Activated T-helper 1 cell treated with anti-CD3 and anti-CD28 coated beads, Interleukin-12 subunit alpha, Interleukin-12 subunit beta, Interleukin-2, Interleukin-4 antibody, amounts not matched to agents 30 ng/mL and 10 ng/mL and 1 ng/mL, durations not matched to agents 14 hours and 24 hours and 36 hours (primary cell): Measurements from ENCODE around the gene C2CD3. TPM values are rescaled to one million over a fixed set of nuclear protein-coding genes. Genes with fewer than 3 reads are reported as not detected.

Source experiments
- DNase-seq: peaks from one replicate; pipeline ENCODE4 v3.0.0; 2021; ENCODE audit warnings: low spot score
- H3K27ac Mint-ChIP-seq: one replicate; pipeline ENCODE4 v1.8.0; 2021; ENCODE audit warnings: mild to moderate bottlenecking, mixed read lengths
- H3K27me3 Mint-ChIP-seq: one replicate; pipeline ENCODE4 v1.8.0; 2022; ENCODE audit warnings: mild to moderate bottlenecking, moderate library complexity, mixed read lengths; ENCODE audit not compliant: insufficient read depth
- H3K36me3 Mint-ChIP-seq: one replicate; pipeline ENCODE4 v1.8.0; 2021; ENCODE audit warnings: low read depth, mixed read lengths
- H3K4me1 Mint-ChIP-seq: one replicate; pipeline ENCODE4 v1.8.0; 2021; ENCODE audit warnings: low read depth, mixed read lengths
- H3K4me3 Mint-ChIP-seq: one replicate; pipeline ENCODE4 v1.8.0; 2021; ENCODE audit warnings: mild to moderate bottlenecking, moderate library complexity, mixed read lengths
- H3K9me3 Mint-ChIP-seq: one replicate; pipeline ENCODE4 v1.8.0; 2021; ENCODE audit warnings: mixed read lengths
- intact Hi-C: fragments of 100-400 bp; cut with micrococcal nuclease; formaldehyde crosslinking; loops from one replicate; pipeline ENCODE4 v1.15.1; 2024
- total RNA-seq: library from RNA; stranded (reverse); gene quantifications from 2 replicates; pipeline ENCODE4 v1.2.3, GENCODE V29; 2022

The C2CD3 gene
- 46.5 and 49.5 TPM in 2 replicates for total RNA-seq

- H3K4me1 Mint-ChIP-seq, result peaks cover 11% of the 10 kb centered on the region
- intact Hi-C loops, result loop anchor here (1.0 to 2.0 kb wide), 11 partner anchors 176 to 573 kb away; partner anchors contain the start of genes COA4, FAM168A, LIPT2 and PAAF1
- no peak within 1 kb of the TSS for H3K27ac Mint-ChIP-seq
- peak; percentile 99 for DNase-seq
- H3K36me3 Mint-ChIP-seq, result peaks cover 7% of the 10 kb centered on the region
- H3K4me3 Mint-ChIP-seq, result no peak within 1 kb of the TSS
- no peaks in the 10 kb centered on the region for H3K9me3 Mint-ChIP-seq
- no peaks in the 10 kb centered on the region for H3K27me3 Mint-ChIP-seq
These were observed at the start of gene C2CD3, which contains the start of gene PPME1 for GRCh38 chr11:74170694-74171629. C2CD3 (minus strand) TSS chr11:74171002; CDS start chr11:74170792, 210 bp downstream. PPME1 (plus strand) TSS chr11:74171289; CDS start chr11:74171422, 133 bp downstream.

GRCh38 chr11:74220376-74220775 is 49.6 kb upstream of the C2CD3 start:
- Mint-ChIP-seq H3K27ac (no peak overlapping the region), H3K27me3 (no peaks in the 10 kb centered on the region), H3K4me1 (no peaks in the 10 kb centered on the region), H3K4me3 (no peak overlapping the region), H3K9me3 (peaks cover 10% of the 10 kb centered on the region), H3K36me3 (peaks cover 18% of the 10 kb centered on the region)
- intact Hi-C loops, result no loop called here
- no peak for DNase-seq

DNA sequence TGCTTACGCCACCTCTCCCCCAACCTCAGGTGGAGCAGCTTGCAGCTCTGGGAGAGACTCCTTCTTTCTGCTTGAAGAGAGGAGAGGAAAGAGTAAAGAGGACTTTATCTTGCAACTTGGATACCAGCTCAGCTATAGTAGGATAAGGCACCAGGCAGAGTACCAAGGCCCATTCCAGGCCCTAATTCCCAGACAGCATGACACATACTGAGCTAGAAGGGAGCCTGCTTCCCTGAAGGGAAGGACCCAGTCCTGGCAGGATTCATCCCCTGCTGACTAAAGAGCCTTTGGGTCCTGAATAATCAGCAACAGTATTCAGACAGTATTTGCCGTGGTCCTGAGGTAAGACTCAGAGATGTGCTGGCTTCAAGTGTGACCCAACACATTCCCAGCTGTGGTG is 41.7 kb upstream of the C2CD3 start:
- Mint-ChIP-seq H3K4me1 (no peaks in the 10 kb centered on the region), H3K4me3 (no peak overlapping the region), H3K27ac (no peak overlapping the region), H3K9me3 (peaks cover 20% of the 10 kb centered on the region), H3K27me3 (no peaks in the 10 kb centered on the region), H3K36me3 (peaks cover 46% of the 10 kb centered on the region)
- intact Hi-C loops, result no loop called here
- no peak for DNase-seq

GRCh38 chr11:74208507-74208906 is 37.7 kb upstream of the C2CD3 start:
- no peak overlapping the region for H3K27ac Mint-ChIP-seq
- peaks cover 3% of the 10 kb centered on the region for H3K9me3 Mint-ChIP-seq

GRCh38 chr11:74206746-74207145 is 35.9 kb upstream of the C2CD3 start:
- no peak for DNase-seq
- H3K27ac Mint-ChIP-seq, result no peak overlapping the region
- H3K4me3 Mint-ChIP-seq, result no peak overlapping the region
- H3K36me3 Mint-ChIP-seq, result peaks cover 40% of the 10 kb centered on the region
- intact Hi-C loops, result no loop called here
- no peaks in the 10 kb centered on the region for H3K9me3 Mint-ChIP-seq
- peaks cover 5% of the 10 kb centered on the region for H3K4me1 Mint-ChIP-seq
- H3K27me3 Mint-ChIP-seq, result no peaks in the 10 kb centered on the region

More at GRCh38 chr11:74208507-74208906, 37.7 kb upstream of the C2CD3 start:
- peaks cover 5% of the 10 kb centered on the region for H3K4me1 Mint-ChIP-seq
- DNase-seq, result no peak
- intact Hi-C loops, result no loop called here
- H3K4me3 Mint-ChIP-seq, result no peak overlapping the region
- no peaks in the 10 kb centered on the region for H3K27me3 Mint-ChIP-seq
- H3K36me3 Mint-ChIP-seq, result peaks cover 46% of the 10 kb centered on the region

DNA sequence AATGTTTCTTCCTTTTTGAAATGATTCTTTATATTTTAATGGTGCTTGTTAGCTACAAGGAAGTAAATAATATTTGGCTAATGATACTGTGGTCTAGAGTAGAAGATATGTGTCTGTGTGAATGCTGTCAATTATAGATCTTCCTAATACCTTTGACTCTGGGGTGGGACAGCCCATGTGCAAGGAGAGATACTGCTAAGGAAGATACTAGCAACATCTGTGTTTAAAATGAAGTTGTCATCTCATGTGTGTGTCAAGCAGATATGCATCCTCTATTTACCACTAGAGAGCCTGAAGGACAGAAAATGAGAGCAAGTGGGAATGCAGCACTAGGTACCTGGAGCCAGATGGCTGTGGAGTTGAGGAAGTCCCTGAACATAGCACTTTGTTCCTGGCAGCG is 34.4 kb upstream of the C2CD3 start:
- intact Hi-C loops, result no loop called here
- no peaks in the 10 kb centered on the region for H3K9me3 Mint-ChIP-seq

DNA sequence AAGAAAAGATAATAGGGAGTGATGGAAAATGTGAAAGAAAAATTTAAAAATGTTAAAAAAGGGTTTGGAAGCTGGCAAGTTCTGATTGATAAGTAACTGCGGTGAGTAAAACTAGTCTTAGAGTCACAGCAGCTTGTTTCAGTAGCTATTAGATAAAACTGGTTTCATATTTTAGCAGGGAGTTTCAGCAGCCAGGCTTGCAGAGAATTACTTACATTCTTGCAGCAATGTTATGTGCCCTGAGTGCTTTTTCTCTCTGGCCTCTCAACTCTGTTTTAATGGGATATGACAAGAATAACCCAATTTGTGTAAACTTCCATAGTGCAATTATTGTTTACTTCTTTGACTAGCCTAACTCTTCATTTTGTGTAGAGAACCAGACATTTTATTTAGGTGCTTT is 33.9 kb upstream of the C2CD3 start:
- Mint-ChIP-seq H3K4me1 (peaks cover 5% of the 10 kb centered on the region), H3K27ac (no peak overlapping the region), H3K4me3 (no peak overlapping the region), H3K36me3 (peaks cover 33% of the 10 kb centered on the region), H3K27me3 (no peaks in the 10 kb centered on the region), H3K9me3 (no peaks in the 10 kb centered on the region)
- DNase-seq, result no peak
- intact Hi-C loops, result no loop called here

More for the DNA sequence above, 34.4 kb upstream of the C2CD3 start:
- Mint-ChIP-seq H3K36me3 (peaks cover 36% of the 10 kb centered on the region), H3K27me3 (no peaks in the 10 kb centered on the region), H3K4me1 (peaks cover 5% of the 10 kb centered on the region), H3K4me3 (no peak overlapping the region), H3K27ac (no peak overlapping the region)
- DNase-seq, result no peak

- intact Hi-C loops, result no loop called here
- H3K4me3 Mint-ChIP-seq, result no peak overlapping the region
- peaks cover 5% of the 10 kb centered on the region for H3K4me1 Mint-ChIP-seq
- peaks cover 6% of the 10 kb centered on the region for H3K9me3 Mint-ChIP-seq
- H3K27ac Mint-ChIP-seq, result no peak overlapping the region
- H3K36me3 Mint-ChIP-seq, result peaks cover 29% of the 10 kb centered on the region
- H3K27me3 Mint-ChIP-seq, result no peaks in the 10 kb centered on the region
- no peak for DNase-seq
These were observed 33.2 kb upstream of the C2CD3 start for GRCh38 chr11:74203966-74204365.

DNA sequence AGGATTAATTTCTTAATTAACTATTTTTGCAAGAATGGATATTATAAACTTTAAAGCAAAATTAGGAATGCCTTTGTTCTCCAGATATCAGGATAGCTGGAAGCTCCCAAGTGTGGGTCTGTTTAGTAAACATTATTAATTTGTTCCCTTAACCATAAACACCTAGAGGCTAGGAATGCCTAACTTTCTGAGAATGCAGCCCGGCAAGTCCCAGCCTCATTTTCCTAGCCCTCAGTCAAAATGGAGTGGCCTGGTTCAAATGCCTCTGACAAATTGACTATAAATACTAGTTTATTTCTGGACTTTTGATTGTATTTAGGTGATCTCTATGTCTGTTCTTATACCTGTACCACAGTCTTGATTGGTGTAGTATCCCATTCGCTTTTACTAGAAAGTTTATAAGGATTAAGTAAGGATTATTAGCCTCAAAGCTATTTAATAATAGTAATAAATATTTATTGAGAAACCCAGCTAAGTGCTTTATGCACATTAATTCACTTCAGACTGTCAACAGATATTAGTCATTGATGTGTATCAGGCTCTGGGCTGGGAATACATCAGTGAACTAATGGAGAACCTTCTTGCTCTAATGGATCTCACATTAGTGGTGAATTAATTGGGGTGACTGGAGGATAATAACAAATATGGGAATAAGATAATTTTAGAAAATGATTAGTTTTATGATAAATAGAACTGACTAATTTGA is 26.1 kb upstream of the C2CD3 start:
- no peak overlapping the region for H3K4me3 Mint-ChIP-seq
- peaks cover 19% of the 10 kb centered on the region for H3K9me3 Mint-ChIP-seq
- intact Hi-C loops, result no loop called here
- no peaks in the 10 kb centered on the region for H3K27me3 Mint-ChIP-seq
- peaks cover 31% of the 10 kb centered on the region for H3K36me3 Mint-ChIP-seq
- no peaks in the 10 kb centered on the region for H3K4me1 Mint-ChIP-seq
- DNase-seq, result no peak
- H3K27ac Mint-ChIP-seq, result no peak overlapping the region

- DNase-seq, result no peak
- peaks cover 39% of the 10 kb centered on the region for H3K36me3 Mint-ChIP-seq
- intact Hi-C loops, result no loop called here
- H3K4me1 Mint-ChIP-seq, result no peaks in the 10 kb centered on the region
- H3K27ac Mint-ChIP-seq, result no peak overlapping the region
- peaks cover 19% of the 10 kb centered on the region for H3K9me3 Mint-ChIP-seq
- no peak overlapping the region for H3K4me3 Mint-ChIP-seq
- H3K27me3 Mint-ChIP-seq, result no peaks in the 10 kb centered on the region
These were observed 25.0 kb upstream of the C2CD3 start for GRCh38 chr11:74195828-74196227.

DNA sequence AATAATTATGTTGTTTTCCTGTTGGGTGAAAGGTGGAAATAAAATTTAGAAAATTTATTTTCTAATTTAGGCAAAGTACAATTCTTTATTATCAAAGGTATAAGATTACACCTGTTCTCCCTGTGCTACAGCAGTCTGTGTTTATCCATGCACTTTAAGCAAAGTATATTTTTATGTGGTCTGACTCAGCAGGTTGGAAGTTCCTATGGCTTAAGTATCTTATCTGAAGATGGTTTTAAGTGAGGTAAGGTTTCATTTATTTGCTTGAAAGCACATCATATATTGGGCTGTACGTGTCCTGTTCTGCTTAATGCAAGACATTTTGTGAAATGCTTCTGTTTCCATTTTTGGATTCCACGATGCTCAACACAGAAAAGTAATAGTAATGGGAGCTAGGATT is 14.9 kb upstream of the C2CD3 start:
- Mint-ChIP-seq H3K9me3 (peaks cover 5% of the 10 kb centered on the region), H3K36me3 (peaks cover 24% of the 10 kb centered on the region)
- intact Hi-C loops, result no loop called here

GRCh38 chr11:74185285-74185684 is 14.5 kb upstream of the C2CD3 start:
- intact Hi-C loops, result no loop called here
- no peak for DNase-seq
- Mint-ChIP-seq H3K27ac (no peak overlapping the region), H3K36me3 (peaks cover 20% of the 10 kb centered on the region), H3K4me1 (peaks cover 13% of the 10 kb centered on the region), H3K27me3 (no peaks in the 10 kb centered on the region), H3K4me3 (no peak overlapping the region), H3K9me3 (peaks cover under 1% of the 10 kb centered on the region)

More for the DNA sequence above, 14.9 kb upstream of the C2CD3 start:
- no peak for DNase-seq
- H3K4me3 Mint-ChIP-seq, result no peak overlapping the region
- H3K27me3 Mint-ChIP-seq, result no peaks in the 10 kb centered on the region
- H3K27ac Mint-ChIP-seq, result no peak overlapping the region
- peaks cover 13% of the 10 kb centered on the region for H3K4me1 Mint-ChIP-seq

GRCh38 chr11:74182635-74183034 is 11.8 kb upstream of the C2CD3 start:
- no peaks in the 10 kb centered on the region for H3K27me3 Mint-ChIP-seq
- H3K9me3 Mint-ChIP-seq, result no peaks in the 10 kb centered on the region
- H3K4me1 Mint-ChIP-seq, result peaks cover 8% of the 10 kb centered on the region
- intact Hi-C loops, result no loop called here
- no peak for DNase-seq
- H3K27ac Mint-ChIP-seq, result no peak overlapping the region
- no peak overlapping the region for H3K4me3 Mint-ChIP-seq
- peaks cover 19% of the 10 kb centered on the region for H3K36me3 Mint-ChIP-seq
